ENCODE data around the gene NECAP2.

The NECAP2 gene

DNA sequence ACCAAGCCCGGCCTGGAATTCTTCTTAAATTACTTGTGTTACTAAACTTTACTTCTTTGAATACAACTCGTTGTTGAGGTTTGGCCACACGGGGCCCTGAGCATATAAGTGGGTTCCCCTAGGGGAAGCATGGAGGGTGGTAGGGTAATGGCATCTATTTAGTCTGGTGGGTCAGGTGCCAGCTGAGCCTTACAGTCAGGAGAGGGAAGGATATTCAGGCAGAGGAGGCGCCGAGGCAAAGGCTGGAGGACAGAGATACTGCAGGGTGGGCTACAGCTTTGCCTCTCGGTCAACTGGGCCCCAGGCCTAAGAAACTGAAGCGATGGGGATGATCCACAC lies 424 bp upstream of the NECAP2 start:
- DNase-seq (ENCODE audit: low read depth): no peak
- H3K4me3 ChIP-seq (ENCODE audit: low read depth, low read length): peak overlapping the region; percentile 90
- TF ChIP-seq, protein P1, sequence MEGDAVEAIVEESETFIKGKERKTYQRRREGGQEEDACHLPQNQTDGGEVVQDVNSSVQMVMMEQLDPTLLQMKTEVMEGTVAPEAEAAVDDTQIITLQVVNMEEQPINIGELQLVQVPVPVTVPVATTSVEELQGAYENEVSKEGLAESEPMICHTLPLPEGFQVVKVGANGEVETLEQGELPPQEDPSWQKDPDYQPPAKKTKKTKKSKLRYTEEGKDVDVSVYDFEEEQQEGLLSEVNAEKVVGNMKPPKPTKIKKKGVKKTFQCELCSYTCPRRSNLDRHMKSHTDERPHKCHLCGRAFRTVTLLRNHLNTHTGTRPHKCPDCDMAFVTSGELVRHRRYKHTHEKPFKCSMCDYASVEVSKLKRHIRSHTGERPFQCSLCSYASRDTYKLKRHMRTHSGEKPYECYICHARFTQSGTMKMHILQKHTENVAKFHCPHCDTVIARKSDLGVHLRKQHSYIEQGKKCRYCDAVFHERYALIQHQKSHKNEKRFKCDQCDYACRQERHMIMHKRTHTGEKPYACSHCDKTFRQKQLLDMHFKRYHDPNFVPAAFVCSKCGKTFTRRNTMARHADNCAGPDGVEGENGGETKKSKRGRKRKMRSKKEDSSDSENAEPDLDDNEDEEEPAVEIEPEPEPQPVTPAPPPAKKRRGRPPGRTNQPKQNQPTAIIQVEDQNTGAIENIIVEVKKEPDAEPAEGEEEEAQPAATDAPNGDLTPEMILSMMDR (IDR thresholded peaks at IDR 0.05; ENCODE audit: control insufficient read depth, extremely low read depth, insufficient read depth): no peak

DNA sequence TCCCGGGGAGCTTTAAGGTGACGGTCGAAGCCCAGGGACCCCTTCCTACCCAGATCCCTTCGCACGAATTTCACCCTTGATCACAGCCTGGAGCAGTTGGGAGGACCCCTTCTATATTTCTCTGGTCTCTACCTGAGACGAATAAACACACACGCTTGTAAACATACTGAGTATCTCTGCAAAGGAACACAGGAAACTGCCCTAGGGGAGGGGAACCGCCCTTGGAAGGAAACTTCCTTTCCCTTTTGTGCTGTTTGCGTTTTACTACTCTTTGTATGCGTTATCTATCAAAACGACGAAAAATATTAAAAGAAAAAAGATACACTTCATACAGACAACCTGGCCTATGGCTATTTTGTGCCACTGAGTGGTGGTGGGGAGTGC lies 750 bp downstream of the NECAP2 start:
- TF ChIP-seq, protein P1 (IDR thresholded peaks at IDR 0.05; ENCODE audit: control insufficient read depth, extremely low read depth, insufficient read depth): no peak
- no peak for DNase-seq (ENCODE audit: low read depth)
- H3K4me3 ChIP-seq (ENCODE audit: low read depth, low read length): peak overlapping the region; percentile 90

DNA sequence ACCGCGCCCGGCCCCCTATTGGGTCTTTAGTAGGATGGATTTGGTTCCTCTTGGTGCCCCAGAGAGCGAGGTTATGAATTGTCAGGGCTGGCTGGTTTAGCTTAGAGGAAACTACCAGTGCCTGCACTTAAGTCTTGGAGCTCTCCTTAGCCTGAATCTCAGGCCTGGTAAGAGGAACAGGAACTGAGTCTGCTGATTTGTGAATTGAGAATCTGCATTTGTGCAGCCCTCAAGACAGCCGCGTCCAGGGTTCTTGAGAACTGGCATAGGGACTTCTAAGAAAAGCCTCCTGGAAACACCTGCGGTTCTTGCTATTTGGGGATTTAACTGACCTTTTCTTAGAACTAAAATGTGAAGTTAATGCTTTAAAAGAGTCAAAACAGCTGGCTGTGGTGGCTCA lies 1.7 kb downstream of the NECAP2 start:
- TF ChIP-seq, protein P1 (IDR thresholded peaks at IDR 0.05; ENCODE audit: control insufficient read depth, extremely low read depth, insufficient read depth): no peak
- H3K4me3 ChIP-seq (ENCODE audit: low read depth, low read length): no peak overlapping the region
- no peak for DNase-seq (ENCODE audit: low read depth)

DNA sequence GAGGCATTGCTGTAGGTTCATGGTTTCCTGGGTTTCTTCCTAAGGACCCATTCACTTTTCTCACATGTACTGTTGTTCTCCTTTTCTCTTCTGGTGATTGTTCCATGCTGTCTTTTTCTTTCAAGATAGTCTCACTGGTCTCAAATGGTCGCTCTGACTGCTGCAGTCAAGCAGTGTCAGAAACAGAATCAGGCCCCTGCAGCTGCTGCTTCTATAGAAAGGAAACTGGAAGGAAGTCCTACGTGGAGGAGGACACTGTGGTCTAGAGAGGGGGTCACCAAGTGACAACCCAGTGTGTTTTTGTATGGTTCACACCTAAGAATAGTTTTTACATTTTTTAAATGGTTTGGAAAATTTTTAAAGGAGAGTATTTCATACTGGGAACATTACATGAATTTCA lies 2.4 kb downstream of the NECAP2 start:
- H3K4me3 ChIP-seq (ENCODE audit: low read depth, low read length): no peak overlapping the region
- TF ChIP-seq, protein P1 (IDR thresholded peaks at IDR 0.05; ENCODE audit: control insufficient read depth, extremely low read depth, insufficient read depth): no peak
- no peak for DNase-seq (ENCODE audit: low read depth)

DNA sequence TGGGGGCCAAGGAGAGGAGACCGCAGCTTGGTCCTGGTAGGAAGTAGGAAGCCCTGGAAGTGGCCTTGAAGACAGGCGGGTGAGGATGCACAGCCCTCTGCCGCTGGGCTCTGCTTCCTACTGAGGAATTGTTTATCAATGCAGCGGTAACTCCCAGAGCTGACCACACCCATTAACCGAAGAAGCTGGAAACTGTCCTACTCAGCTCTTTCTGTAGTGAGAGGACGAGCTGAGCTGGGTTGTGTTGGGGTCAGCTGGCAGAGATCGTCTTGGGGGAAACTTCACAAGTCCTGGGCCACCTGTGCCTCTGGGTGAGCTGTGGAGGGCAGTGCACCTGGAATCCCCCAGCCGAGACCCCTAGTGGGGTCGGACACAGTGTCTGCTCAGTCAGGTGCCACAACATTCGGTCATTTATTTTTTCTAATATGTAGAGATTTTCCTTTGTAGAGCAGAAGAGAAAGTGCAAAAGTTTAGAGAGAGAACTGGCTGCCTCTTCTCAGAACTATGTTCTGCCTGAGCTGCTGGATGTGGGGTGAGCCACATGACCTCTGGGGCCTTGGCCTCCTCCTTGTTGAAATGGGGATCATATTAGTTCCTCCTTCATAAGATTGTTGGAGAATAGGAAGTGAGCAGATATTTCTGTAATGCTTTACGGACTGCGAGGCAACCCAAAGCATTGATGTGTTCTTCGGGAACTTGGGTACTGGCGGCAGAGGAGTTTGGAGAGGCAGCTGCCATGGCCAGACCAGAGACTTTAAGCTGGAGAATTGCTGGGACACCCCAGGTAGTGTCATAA lies 3.6 kb downstream of the NECAP2 start:
- no peak overlapping the region for H3K4me3 ChIP-seq (ENCODE audit: low read depth, low read length)
- TF ChIP-seq, protein P1 (IDR thresholded peaks at IDR 0.05; ENCODE audit: control insufficient read depth, extremely low read depth, insufficient read depth): no peak
- no peak for DNase-seq (ENCODE audit: low read depth)

DNA sequence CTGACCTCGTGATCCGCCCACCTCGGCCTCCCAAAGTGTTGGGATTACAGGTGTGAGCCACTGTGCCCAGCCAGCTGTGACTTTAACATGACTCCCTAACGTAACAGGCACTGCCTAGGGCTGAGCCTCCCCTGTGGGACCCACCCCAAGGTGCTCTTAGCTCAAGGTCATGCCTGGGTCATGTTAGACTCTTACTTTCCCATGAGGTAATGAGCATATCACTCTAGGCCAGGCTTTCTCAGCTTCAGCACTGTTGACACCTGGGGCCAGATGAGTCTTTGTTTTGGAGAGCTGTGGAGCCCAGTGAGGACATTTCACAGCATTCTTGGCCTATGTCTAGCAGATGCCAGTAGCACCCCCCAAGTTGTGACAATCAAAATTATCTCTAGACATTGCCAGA lies 4.5 kb downstream of the NECAP2 start:
- TF ChIP-seq, protein P1 (IDR thresholded peaks at IDR 0.05; ENCODE audit: control insufficient read depth, extremely low read depth, insufficient read depth): no peak
- no peak overlapping the region for H3K4me3 ChIP-seq (ENCODE audit: low read depth, low read length)

DNA sequence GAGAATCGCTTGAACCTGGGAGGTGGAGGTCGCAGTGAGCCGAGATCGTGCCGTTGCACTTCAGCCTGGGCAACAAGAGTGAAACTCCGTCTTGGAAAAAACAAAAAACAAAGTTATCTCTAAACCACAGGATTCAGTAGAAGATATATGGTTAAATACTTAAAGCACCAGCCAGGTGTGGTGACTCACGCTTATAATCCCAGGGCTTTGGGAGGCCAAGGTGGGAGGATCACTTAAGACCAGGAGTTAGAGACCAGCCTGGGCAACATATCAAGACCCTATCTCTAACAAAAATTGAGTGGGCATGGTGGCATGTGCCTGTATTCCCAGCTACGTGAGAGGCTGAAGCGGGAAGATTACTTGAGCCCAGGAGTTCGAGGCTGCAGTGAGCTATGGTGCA lies 5.6 kb downstream of the NECAP2 start:
- TF ChIP-seq, protein P1 (IDR thresholded peaks at IDR 0.05; ENCODE audit: control insufficient read depth, extremely low read depth, insufficient read depth): no peak
- no peak for DNase-seq (ENCODE audit: low read depth)
- H3K4me3 ChIP-seq (ENCODE audit: low read depth, low read length): no peak overlapping the region

More for the DNA sequence above, 4.5 kb downstream of the NECAP2 start:
- DNase-seq (ENCODE audit: low read depth): no peak
